GM12878 (cell line): ENCODE data around the gene SPAG6. TPM values are rescaled to one million over a fixed set of nuclear protein-coding genes. Genes with fewer than 3 reads are reported as not detected.

Source experiments
- BCLAF1 ChIP-seq: fragments of 450-650 bp; IDR thresholded peaks from 2 replicates; pipeline ENCODE4 v1.6.1; 2017; ENCODE audit warnings: antibody characterized with exemption, mild to moderate bottlenecking, moderate library complexity
- BHLHE40 ChIP-seq, 2 experiments: fragments of 450-650 bp in 1 of 2; IDR thresholded peaks; 2 replicates each; pipeline ENCODE4 v1.6.1; 2011 to 2017; ENCODE audit warnings: low read depth in 2 of 2, borderline replicate concordance in 1 of 2, improper control_type of control experiment in 1 of 2, low read length in 1 of 2, mild to moderate bottlenecking in 1 of 2
- CBX5 ChIP-seq: sonication (generic); IDR thresholded peaks from 2 replicates; pipeline ENCODE4 v1.6.1; 2016; ENCODE audit warnings: low read depth, moderate library complexity, mild to moderate bottlenecking, inconsistent platforms
- ELK1 ChIP-seq: IDR thresholded peaks from 2 replicates; pipeline ENCODE4 v1.6.1; 2012; ENCODE audit warnings: low read depth, low read length, improper control_type of control experiment
- ETV6 ChIP-seq, 2 experiments: fragments of 450-650 bp in 1 of 2; IDR thresholded peaks in 1 of 2; conservative IDR thresholded peaks in 1 of 2; 2 replicates each; pipeline ENCODE4 v1.6.1; 2014; ENCODE audit warnings: antibody characterized with exemption in 1 of 2, borderline replicate concordance in 1 of 2, low read depth in 1 of 2, mild to moderate bottlenecking in 1 of 2, moderate library complexity in 1 of 2
- EZH2 ChIP-seq: IDR thresholded peaks from 2 replicates; pipeline ENCODE4 v1.6.1; 2012; ENCODE audit warnings: low read depth, mild to moderate bottlenecking, control low read depth, inconsistent platforms, low read length, borderline replicate concordance; ENCODE audit not compliant: control insufficient read depth
- FOXM1 ChIP-seq: IDR thresholded peaks from 2 replicates; pipeline ENCODE4 v1.6.1; 2012; ENCODE audit warnings: low read depth, mild to moderate bottlenecking, inconsistent platforms, low read length, moderate library complexity
- HDAC2 ChIP-seq: fragments of 200-600 bp; sonication (generic); IDR thresholded peaks from 2 replicates; pipeline ENCODE4 v1.6.1; 2017
- KAT2A ChIP-seq: conservative IDR thresholded peaks from 2 replicates; pipeline ENCODE4 v1.6.1; 2011; ENCODE audit warnings: low read depth, low read length; ENCODE audit not compliant: control insufficient read depth
- NFXL1 ChIP-seq: fragments of 450-650 bp; IDR thresholded peaks from 2 replicates; pipeline ENCODE4 v1.6.1; 2017; ENCODE audit warnings: antibody characterized with exemption, mild to moderate bottlenecking, borderline replicate concordance
- PML ChIP-seq: IDR thresholded peaks from 2 replicates; pipeline ENCODE4 v1.6.1; 2012; ENCODE audit warnings: low read length, inconsistent platforms
- RBBP5 ChIP-seq: fragments of 200-600 bp; sonication (generic); conservative IDR thresholded peaks from 2 replicates; pipeline ENCODE4 v1.6.1; 2016
- RFX5 ChIP-seq: IDR thresholded peaks from 2 replicates; pipeline ENCODE4 v1.6.1; 2011; ENCODE audit warnings: low read depth, low read length, improper control_type of control experiment
- SKIL ChIP-seq: fragments of 450-650 bp; IDR thresholded peaks from 2 replicates; pipeline ENCODE4 v1.6.1; 2017; ENCODE audit warnings: mild to moderate bottlenecking, low read depth, inconsistent platforms; ENCODE audit not compliant: poor library complexity, severe bottlenecking
- SMARCA5 ChIP-seq: fragments of 450-650 bp; IDR thresholded peaks from 2 replicates; pipeline ENCODE4 v1.6.1; 2017; ENCODE audit warnings: mild to moderate bottlenecking
- SREBF2 ChIP-seq: IDR thresholded peaks from 2 replicates; pipeline ENCODE4 v1.6.1; 2012; ENCODE audit warnings: mild to moderate bottlenecking, low read length
- SUPT20H ChIP-seq: IDR thresholded peaks from 2 replicates; pipeline ENCODE4 v1.6.1; 2011; ENCODE audit warnings: low read depth, mild to moderate bottlenecking, low read length, moderate library complexity, borderline replicate concordance; ENCODE audit not compliant: control insufficient read depth
- ZBED1 ChIP-seq: IDR thresholded peaks from 2 replicates; pipeline ENCODE4 v1.6.1; 2016; ENCODE audit warnings: borderline replicate concordance
- ZBTB40 ChIP-seq: fragments of 450-650 bp; IDR thresholded peaks from 2 replicates; pipeline ENCODE4 v1.6.1; 2016; ENCODE audit warnings: mild to moderate bottlenecking, moderate library complexity, borderline replicate concordance
- polyA plus RNA-seq, 11 experiments: library from polyadenylated mRNA; depleted of rRNA in 4 of 11; unstranded in 6 of 11; stranded (reverse) in 5 of 11; fragments of >200 nt; fragmentation: Nextera tagmentation in 4 of 11; fragmentation: Illumina TruSeq in 1 of 11; extraction: Ambion mirVana in 4 of 11; extraction: Trizol in 1 of 11; gene quantifications; 1 replicate in 1 of 11; 2 replicates in 10 of 11; pipeline versions ENCODE4 v1.2.1 to v1.2.3, GENCODE V29; 2011 to 2016; ENCODE audit warnings: inconsistent platforms in 2 of 11, missing spikeins in 2 of 11, low read depth in 1 of 11
- total RNA-seq, 4 experiments: library from RNA; depleted of rRNA in 3 of 4; stranded (reverse); fragments of >200 nt in 3 of 4; fragmentation: Illumina TruSeq in 1 of 4; extraction: Trizol in 1 of 4; gene quantifications; 2 replicates each; pipeline versions ENCODE4 v1.2.1 to v1.2.3, GENCODE V29; 2013 to 2021

The SPAG6 gene
- total and polyA plus RNA-seq, 10 of the 15 experiments (the other 5 are each of a cell fraction or from before 2014, with no cell fraction given), result 0.13 to 0.99 (median 0.40) TPM; not detected in 1

- TF ChIP-seq BCLAF1 (no peak), ELK1 (0 out of 2 replicates have a peak, but pooled peaks have one; percentile 27), ZBED1 (no peak; the same call in 1 of the 2 replicates), SREBF2 (no peak), HDAC2 (0 out of 2 replicates have a peak, but pooled peaks have one; percentile 29), BHLHE40 (IDR thresholded peaks at IDR 0.05; ENCODE audit: borderline replicate concordance in 1 of 2, low read depth in 2 of 2, low read length in 1 of 2) (peak; percentile 72 to 81), EZH2 (no peak), NFXL1 (no peak), ETV6 (conservative IDR thresholded peaks at IDR 0.05 in 1 of 2, IDR thresholded peaks at IDR 0.05 in 1 of 2; ENCODE audit: borderline replicate concordance in 1 of 2, low read depth in 1 of 2) (peak in 1 of 2 experiments; percentile 94; a peak in 2 of 4 replicates), RFX5 (no peak), PML (peak; percentile 91), ZBTB40 (no peak), SKIL (no peak), SUPT20H (no peak), KAT2A (no peak), CBX5 (peak; percentile 80; the same call in 1 of the 2 replicates), SMARCA5 (peak; percentile 56; the same call in 1 of the 2 replicates), RBBP5 (0 out of 2 replicates have a peak, but pooled peaks have one; percentile 35), FOXM1 (peak; percentile 30)
Measured at GRCh38 chr10:22436893-22437619, 91.8 kb downstream of the SPAG6 start (continued).
